ENCODE measurements around the gene SMIM41.

The SMIM41 gene

GRCh38 chr12:52147367-52147963 is 68.0 kb downstream of the SMIM41 start:
- peak; percentile 99 for DNase-seq (ENCODE audit: low read depth)

DNA sequence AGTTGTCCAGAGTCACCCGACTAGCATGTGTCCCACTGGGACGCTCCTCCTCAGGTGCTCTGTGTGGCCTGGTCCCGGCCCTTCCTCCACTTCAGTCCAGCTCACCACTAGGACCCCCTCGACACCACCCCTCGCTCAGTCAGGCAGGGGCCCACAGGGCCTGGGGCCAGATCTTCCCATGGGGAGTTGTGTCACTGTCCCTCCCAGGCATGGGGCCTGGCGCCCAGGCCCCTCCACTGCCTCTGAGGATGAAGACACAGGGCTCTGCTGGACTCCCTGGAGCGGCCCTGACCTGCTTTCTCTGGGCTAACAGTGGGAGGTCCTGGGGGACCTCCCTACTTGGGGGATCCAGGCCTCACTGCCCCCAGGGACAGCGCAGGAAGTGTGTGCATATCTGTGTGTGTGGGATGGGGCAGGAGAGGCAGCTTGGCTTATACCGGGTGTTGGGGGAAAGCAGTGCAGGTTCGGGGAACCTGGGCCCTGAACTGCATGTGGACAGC is 68.5 kb downstream of the SMIM41 start:
- DNase-seq (ENCODE audit: low read depth) = no peak

- DNase-seq (ENCODE audit: low read depth) = no peak
These were observed 69.1 kb downstream of the SMIM41 start for GRCh38 chr12:52148464-52149181.

- no peak for DNase-seq (ENCODE audit: low read depth)
These were observed 69.7 kb downstream of the SMIM41 start for GRCh38 chr12:52149182-52149641.

- DNase-seq (ENCODE audit: low read depth) = no peak
These were observed 70.2 kb downstream of the SMIM41 start for GRCh38 chr12:52149651-52150241.

DNA sequence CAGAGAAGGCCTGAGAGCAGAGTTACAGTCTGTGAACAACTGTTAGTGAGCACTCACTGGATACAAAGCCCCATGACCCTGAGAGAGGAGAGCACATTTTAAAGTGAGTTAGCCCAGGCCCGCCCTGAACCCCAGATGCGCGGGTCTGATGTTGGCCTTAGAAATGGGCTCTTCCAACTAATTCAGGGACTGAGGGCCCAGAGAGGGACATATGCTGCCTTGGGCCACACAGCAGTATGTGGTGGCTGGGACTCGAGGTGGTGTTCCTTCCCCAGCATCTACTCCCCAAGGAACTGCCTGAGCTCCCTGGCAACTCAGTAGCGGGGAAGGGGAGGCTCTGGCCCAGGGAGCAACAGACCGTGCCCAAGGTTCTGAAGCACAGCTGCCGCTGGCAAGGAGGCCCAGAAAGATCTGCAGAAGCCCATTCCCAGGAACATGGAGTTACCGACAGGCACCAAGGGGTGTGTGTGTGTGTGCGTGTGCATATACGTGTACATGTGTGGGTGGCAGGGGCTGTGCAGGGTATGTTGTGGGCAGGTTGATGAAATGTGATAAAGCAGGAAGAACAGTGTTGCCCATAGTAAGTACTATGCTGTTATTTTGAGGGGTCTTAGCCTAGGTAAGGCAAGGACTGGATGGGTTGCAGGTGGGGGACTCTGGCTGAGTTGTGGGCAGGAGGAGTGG is 71.8 kb downstream of the SMIM41 start:
- no peak for DNase-seq (ENCODE audit: low read depth)

DNA sequence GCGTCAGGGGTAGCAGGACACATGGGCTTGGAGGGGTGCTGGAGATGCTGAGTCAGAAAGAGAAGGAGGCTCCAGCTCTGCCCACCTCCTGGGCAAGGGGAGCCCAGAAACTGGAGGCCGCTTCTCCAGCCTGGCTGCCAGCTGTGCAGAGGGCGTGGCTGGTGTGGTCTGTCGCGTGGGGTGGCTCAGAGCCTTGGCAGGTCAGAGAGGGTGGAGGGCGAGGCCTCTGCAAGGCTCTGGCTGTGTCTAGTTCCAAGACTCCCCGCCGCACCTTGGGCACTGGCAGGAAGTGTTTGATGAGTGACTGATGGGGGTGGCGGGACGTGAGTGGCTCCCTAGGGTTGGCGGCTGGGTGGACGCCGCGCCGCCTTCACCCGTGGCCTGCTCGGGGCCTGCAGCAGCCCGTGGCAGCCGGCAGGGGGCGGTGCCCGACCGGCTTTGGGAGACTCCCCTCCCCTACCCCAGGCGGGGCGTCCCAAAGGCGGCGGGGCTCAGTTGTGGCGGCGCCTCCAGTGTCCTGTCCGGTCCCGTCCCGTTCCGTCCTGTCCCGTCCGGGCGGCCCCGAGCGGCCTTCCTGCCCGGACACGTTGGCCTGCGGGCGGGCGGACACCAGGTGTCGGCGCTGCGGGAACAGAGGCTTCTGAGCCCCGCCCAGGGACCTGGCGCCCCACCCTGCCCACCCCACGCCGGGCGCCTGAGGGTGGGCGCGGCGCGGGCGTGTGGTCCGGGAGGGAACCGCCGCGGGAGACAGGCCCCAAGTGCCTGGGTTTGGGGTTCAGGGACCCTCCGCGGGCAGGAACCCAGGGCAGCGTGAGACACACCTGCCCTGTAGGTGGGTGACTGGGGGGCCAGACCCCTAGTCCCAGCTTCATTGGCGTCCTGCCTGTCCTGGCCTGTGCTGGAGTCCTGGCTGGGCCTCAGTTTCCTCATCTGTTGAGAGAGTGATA is 72.6 kb downstream of the SMIM41 start:
- DNase-seq (ENCODE audit: low read depth) = peak; percentile 72

- no peak for DNase-seq (ENCODE audit: low read depth)
These were observed 73.4 kb downstream of the SMIM41 start for GRCh38 chr12:52152905-52153317.

- peak; percentile 53 for DNase-seq (ENCODE audit: low read depth)
These were observed 75.8 kb downstream of the SMIM41 start for GRCh38 chr12:52155048-52155868.

DNA sequence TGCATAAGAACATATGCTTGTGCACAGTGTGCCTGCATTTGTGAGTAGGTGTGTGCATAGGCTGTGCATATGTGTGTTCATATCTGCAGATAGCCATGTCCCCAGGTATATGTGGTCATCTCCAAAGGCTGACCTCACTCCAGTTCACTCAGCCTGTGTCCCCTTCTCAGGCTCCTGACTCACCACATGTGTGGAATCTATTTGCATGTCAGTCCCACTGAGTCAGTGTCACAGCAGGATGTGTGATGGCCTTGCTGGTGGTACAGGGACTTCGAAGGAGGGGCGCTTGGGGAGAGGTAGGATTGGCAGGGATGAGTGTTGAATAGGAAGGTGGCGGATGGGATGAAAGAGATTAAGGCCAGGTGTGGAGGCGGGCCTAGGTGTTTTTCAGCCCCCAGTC is 76.8 kb downstream of the SMIM41 start:
- DNase-seq (ENCODE audit: low read depth) = peak; percentile 80

GRCh38 chr12:52156757-52157565 is 77.5 kb downstream of the SMIM41 start:
- peak; percentile 76 for DNase-seq (ENCODE audit: low read depth)

DNA sequence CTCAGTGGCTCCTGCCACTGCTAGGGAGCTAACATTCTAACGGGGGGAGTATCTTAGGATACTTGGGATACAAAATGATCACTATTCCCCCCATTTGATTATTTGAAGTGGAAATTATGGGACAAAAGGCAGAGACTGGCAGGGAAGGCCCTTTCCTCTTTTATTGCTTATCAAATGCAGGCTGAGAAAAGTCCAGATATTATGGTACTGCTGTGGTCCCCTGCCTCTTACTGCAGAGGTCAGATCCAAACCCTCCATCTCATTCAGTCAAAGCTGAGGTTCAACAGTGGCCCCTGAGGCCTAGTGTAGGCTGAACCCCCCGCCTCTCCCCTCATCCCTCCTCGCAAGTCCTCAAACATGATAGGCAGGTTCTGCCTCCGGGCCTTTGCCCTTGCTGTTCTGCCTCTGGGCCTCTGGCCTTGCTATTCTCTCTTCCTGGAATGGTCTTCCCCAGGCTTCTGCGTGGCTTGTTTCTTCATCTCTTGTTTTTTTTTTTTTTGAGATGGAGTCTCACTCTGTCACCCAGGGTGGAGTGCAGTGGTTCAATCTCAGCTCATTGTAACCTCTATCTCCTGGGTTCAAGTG is 78.2 kb downstream of the SMIM41 start:
- no peak for DNase-seq (ENCODE audit: low read depth)
